Esophagus muscularis mucosa (tissue), 4 donors: Measurements from ENCODE around the gene TMEM167B. TPM values are rescaled to one million over a fixed set of nuclear protein-coding genes. Genes with fewer than 3 reads are reported as not detected.

Experiments used
- DNase-seq: peaks from one replicate; pipeline ENCODE4 v3.0.0-alpha.2; 2017; ENCODE audit errors: extremely low spot score
- H3K27ac ChIP-seq, 4 donors: fragments of 200-600 bp; sonication (generic); replicated peaks in 1 of 4; 1 replicate in 3 of 4; 2 replicates in 1 of 4; pipeline ENCODE4 v1.5.1; 2016 to 2019; ENCODE audit warnings: mild to moderate bottlenecking in 1 of 4
- H3K27me3 ChIP-seq, 4 donors: fragments of 200-600 bp; sonication (generic); one replicate each; pipeline versions ENCODE4 v1.5.1 to v1.6.0; 2016 to 2019
- H3K36me3 ChIP-seq, 4 donors: fragments of 200-600 bp; sonication (generic); one replicate each; pipeline ENCODE4 v1.5.1; 2016 to 2019
- H3K4me1 ChIP-seq, 4 donors: fragments of 200-600 bp; sonication (generic); one replicate each; pipeline ENCODE4 v1.5.1; 2016 to 2019
- H3K4me3 ChIP-seq, 4 donors: fragments of 200-600 bp; sonication (generic); 1 replicate in 2 of 4; 2 replicates in 2 of 4; pipeline ENCODE4 v1.5.1; 2016 to 2019; ENCODE audit warnings: mild to moderate bottlenecking in 4 of 4, moderate library complexity in 1 of 4
- H3K9me3 ChIP-seq, 4 donors: fragments of 200-600 bp; sonication (generic); 1 replicate in 3 of 4; 2 replicates in 1 of 4; pipeline ENCODE4 v1.5.1; 2016 to 2019
- CTCF ChIP-seq, 3 experiments: fragments of 200-600 bp in 2 of 3; fragments of 450-650 bp in 1 of 3; sonication (generic) in 2 of 3; IDR thresholded peaks; one replicate each; pipeline ENCODE4 v1.5.1; 2017 to 2019; ENCODE audit warnings: antibody characterized with exemption in 3 of 3, mild to moderate bottlenecking in 2 of 3, moderate library complexity in 1 of 3
- EP300 ChIP-seq: sonication (generic); formaldehyde crosslinking; IDR thresholded peaks from one replicate; pipeline ENCODE4 v1.6.1; 2017; ENCODE audit warnings: antibody characterized with exemption
- POLR2A ChIP-seq: fragments of 450-650 bp; IDR thresholded peaks from one replicate; pipeline ENCODE4 v1.6.1; 2017; ENCODE audit warnings: antibody characterized with exemption, moderate library complexity, mild to moderate bottlenecking, low read depth
- POLR2AphosphoS5 ChIP-seq, 2 donors: sonication (generic); formaldehyde crosslinking; IDR thresholded peaks; one replicate each; pipeline ENCODE4 v1.6.1; 2017; ENCODE audit warnings: antibody characterized with exemption in 2 of 2
- WGBS: methylation state at CpG from one replicate; pipeline ENCODE4 v1.1.5; 2018; 5-methylcytosine and 5-hydroxymethylcytosine counted together
- intact Hi-C: fragments of 100-400 bp; cut with DNase I; formaldehyde crosslinking; loops from one replicate; pipeline ENCODE4 v1.15.1; 2023
- total RNA-seq, 4 donors: library from RNA; depleted of rRNA; stranded (reverse); fragments of >200 nt; gene quantifications; one replicate each; pipeline versions ENCODE4 v1.1.0 to v1.2.1, GENCODE V29; 2016

Gene TMEM167B
- total RNA-seq, 4 donors from 2014 or later, result 24.9 to 35.3 (median 27.5) TPM

DNA sequence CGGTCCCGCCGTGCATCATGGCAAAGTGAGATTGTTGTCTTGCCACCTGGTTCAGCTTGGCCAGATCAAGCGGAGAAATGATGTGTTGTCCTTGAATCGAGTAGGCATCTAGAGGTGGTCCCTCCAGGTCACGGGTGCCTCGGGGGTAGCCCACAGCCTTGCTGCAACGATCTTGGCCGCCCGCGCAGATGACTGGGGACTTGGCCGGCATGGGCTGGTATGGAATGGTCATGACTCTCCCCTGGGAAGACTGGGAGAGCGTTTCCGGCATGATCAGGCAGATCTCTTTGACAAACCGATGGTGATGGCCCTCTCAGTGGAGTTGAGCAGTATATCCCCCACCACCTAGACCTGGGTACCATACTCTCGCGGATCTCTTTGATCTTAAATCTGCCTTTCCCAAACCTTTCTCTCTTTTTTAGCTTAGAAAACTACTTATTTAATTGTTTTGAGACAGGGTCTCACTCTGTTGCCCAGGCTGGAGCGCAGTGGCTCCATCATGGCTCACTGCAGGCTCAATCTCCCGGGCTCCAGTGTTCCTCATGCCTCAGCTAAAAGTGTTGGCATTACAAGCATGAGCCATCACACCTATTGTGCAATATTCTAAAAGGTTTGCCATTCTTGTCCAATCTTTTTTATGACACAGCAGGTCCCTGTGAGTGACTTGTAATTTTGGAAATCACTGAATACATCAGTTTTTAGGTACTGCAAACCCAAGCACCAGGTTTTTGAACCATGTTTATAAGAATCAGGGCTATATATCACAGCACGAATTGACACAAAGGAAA, 14.0 kb downstream of the TMEM167B start:
- Histone ChIP-seq H3K36me3 (peaks cover 0 to 5% (median 0%) of the 10 kb centered on the region in 4 donors), H3K27me3 (no peaks in the 10 kb centered on the region), H3K27ac (no peak overlapping the region), H3K9me3 (no peaks in the 10 kb centered on the region), H3K4me1 (peaks cover 10 to 19% (median 17%) of the 10 kb centered on the region in 4 donors), H3K4me3 (no peak overlapping the region)
- WGBS, result 91% methylated on average over 20 of the region's 20 CpGs
- no peak for DNase-seq
- intact Hi-C loops, result loop anchor here (10.0 kb wide), 1 partner anchor 300 kb away; no protein-coding TSS in a partner anchor
- no peak for TF ChIP-seq POLR2AphosphoS5 (IDR thresholded peaks at IDR 0.05)
- no peak for TF ChIP-seq CTCF (IDR thresholded peaks at IDR 0.05)

DNA sequence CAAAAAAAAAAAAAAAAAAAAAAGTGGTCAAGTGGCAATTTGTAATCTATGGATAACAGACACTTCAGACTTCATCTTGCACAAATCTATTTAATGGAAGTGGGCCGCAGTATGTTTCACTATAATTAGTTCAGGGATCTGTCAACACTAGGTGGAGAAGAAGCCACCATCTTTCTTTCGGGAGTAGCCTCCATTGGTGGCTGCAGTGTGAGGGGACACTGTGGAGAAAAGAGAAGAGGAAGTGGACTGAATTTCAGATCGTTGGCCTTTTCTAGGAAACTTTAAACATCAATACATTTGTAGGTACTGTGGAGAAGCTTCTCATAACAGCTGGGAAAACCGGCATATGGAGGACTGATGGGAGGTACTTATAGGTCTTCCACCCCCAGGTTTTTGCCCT, 15.3 kb downstream of the TMEM167B start:
- H3K4me3 ChIP-seq, result no peak overlapping the region
- intact Hi-C loops, result loop anchor here (10.0 kb wide), 1 partner anchor 299 kb away; no protein-coding TSS in a partner anchor
- no peaks in the 10 kb centered on the region for H3K9me3 ChIP-seq
- no peaks in the 10 kb centered on the region for H3K27me3 ChIP-seq
- H3K4me1 ChIP-seq, result peaks cover 7 to 15% (median 13%) of the 10 kb centered on the region in 4 donors
- H3K27ac ChIP-seq, result no peak overlapping the region
- 83% methylated on average over 4 of the region's 4 CpGs for WGBS
- DNase-seq, result no peak
- peaks cover 0 to 5% (median 0%) of the 10 kb centered on the region in 4 donors for H3K36me3 ChIP-seq
- TF ChIP-seq POLR2A (no peak), EP300 (no peak), CTCF (IDR thresholded peaks at IDR 0.05) (no peak), POLR2AphosphoS5 (IDR thresholded peaks at IDR 0.05) (no peak)

DNA sequence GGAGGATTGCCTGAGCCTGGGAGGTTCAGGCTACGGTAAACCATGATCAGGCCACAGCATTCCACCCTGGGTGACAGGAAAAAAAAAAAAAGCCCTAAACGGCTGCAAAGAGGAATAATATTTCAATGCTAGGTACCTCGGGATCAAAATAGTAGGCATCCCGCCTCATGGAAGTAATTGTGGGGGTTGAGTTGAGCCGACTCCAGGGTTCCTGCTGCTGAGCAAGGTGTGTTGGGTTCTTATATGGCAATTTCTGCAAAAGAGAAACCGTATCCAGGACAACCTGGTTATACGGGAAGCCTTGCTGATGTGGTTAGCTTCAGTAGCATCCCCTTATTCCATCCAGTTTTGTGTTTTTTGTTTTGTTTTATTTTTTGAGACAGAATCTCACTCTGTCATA, 17.2 kb downstream of the TMEM167B start:
- no peak for TF ChIP-seq CTCF (IDR thresholded peaks at IDR 0.05)
- TF ChIP-seq POLR2A, result no peak
- no peak for TF ChIP-seq EP300
- no peak for TF ChIP-seq POLR2AphosphoS5 (IDR thresholded peaks at IDR 0.05)
- Histone ChIP-seq H3K27me3 (no peaks in the 10 kb centered on the region), H3K36me3 (peaks cover 0 to under 1% (median 0%) of the 10 kb centered on the region in 4 donors), H3K9me3 (no peaks in the 10 kb centered on the region), H3K27ac (no peak overlapping the region), H3K4me3 (no peak overlapping the region), H3K4me1 (peaks cover 0 to 10% (median 9%) of the 10 kb centered on the region in 4 donors)
- WGBS, result 87% methylated on average over 7 of the region's 7 CpGs
- intact Hi-C loops, result loop anchor here (10.0 kb wide), 1 partner anchor 297 kb away; no protein-coding TSS in a partner anchor
- no peak for DNase-seq

DNA sequence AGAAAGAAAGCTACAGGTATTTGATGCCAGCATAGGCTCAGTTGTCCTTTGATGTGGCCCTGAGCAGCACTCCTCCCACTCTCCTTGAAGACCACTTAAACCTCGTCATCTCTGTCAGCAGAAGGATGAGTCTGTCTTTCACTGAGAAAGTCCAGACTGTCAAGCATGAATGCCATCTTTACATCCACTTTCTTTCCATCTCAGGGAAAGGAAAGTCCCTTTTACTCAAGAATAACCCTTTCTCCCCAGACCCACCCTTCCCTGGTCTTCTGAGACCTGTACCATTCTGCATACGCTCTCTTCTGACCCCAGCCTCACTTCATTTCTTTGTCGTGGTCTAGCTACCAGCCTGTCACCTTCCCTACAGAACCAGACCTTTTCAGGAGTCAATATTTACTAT, 19.3 kb downstream of the TMEM167B start:
- 76% methylated on average over 3 of the region's 3 CpGs for WGBS

More for the DNA sequence above, 19.3 kb downstream of the TMEM167B start:
- Histone ChIP-seq H3K36me3 (no peaks in the 10 kb centered on the region), H3K4me1 (peaks cover 12 to 27% (median 25%) of the 10 kb centered on the region in 4 donors), H3K4me3 (no peak overlapping the region), H3K9me3 (no peaks in the 10 kb centered on the region), H3K27me3 (peaks cover 0 to 17% (median 12%) of the 10 kb centered on the region in 4 donors), H3K27ac (no peak overlapping the region)
- no peak for TF ChIP-seq POLR2AphosphoS5 (IDR thresholded peaks at IDR 0.05)
- no peak for TF ChIP-seq CTCF (IDR thresholded peaks at IDR 0.05)
- no peak for TF ChIP-seq POLR2A
- no peak for TF ChIP-seq EP300
- no peak for DNase-seq
- intact Hi-C loops, result loop anchor here (5.0 to 10.0 kb wide), 2 partner anchors 148 to 295 kb away; partner anchors contain the start of gene CLCC1
